Heart left ventricle (tissue), 16 donors: ENCODE results near the gene EFHD1. TPM values are rescaled to one million over a fixed set of nuclear protein-coding genes. Genes with fewer than 3 reads are reported as not detected.

Experiments used
- ATAC-seq, 4 donors: fragments of 200-7000 bp; cut with Tn5 transposase; one replicate each; pipeline ENCODE4 v1.9.1; 2020 to 2022; ENCODE audit warnings: moderate library complexity in 4 of 4, mild to moderate bottlenecking in 3 of 4, moderate number of reproducible peaks in 1 of 4
- DNase-seq, 5 donors: peaks; one replicate each; pipeline ENCODE4 v3.0.0-alpha.2; 2020
- H3K27ac ChIP-seq, 12 donors: fragments of 200-600 bp; sonication (generic) in 4 of 12; one replicate each; pipeline versions ENCODE4 v1.5.0 to v1.8.0; 2016 to 2022; ENCODE audit warnings: mild to moderate bottlenecking in 2 of 12
- H3K27me3 ChIP-seq, 9 donors: fragments of 200-600 bp; sonication (generic) in 2 of 9; one replicate each; pipeline versions ENCODE4 v1.5.1 to v1.8.0; 2016 to 2022; ENCODE audit warnings: mild to moderate bottlenecking in 3 of 9
- H3K36me3 ChIP-seq, 9 donors: fragments of 200-600 bp; sonication (generic) in 2 of 9; one replicate each; pipeline versions ENCODE4 v1.5.0 to v1.8.0; 2018 to 2022; ENCODE audit warnings: mild to moderate bottlenecking in 2 of 9
- H3K4me1 ChIP-seq, 12 donors: fragments of 200-600 bp; sonication (generic) in 4 of 12; one replicate each; pipeline versions ENCODE4 v1.5.0 to v1.8.0; 2016 to 2022; ENCODE audit warnings: mild to moderate bottlenecking in 3 of 12
- H3K4me3 ChIP-seq, 12 donors: fragments of 200-600 bp; sonication (generic) in 4 of 12; one replicate each; pipeline versions ENCODE4 v1.5.0 to v1.8.0; 2017 to 2022; ENCODE audit warnings: mild to moderate bottlenecking in 9 of 12, moderate library complexity in 4 of 12
- H3K9me3 ChIP-seq, 12 donors: fragments of 200-600 bp; sonication (generic) in 4 of 12; one replicate each; pipeline versions ENCODE4 v1.5.0 to v1.8.0; 2016 to 2022; ENCODE audit warnings: mild to moderate bottlenecking in 1 of 12
- POLR2A ChIP-seq, 2 donors: fragments of 450-650 bp; IDR thresholded peaks; one replicate each; pipeline ENCODE4 v1.6.1; 2017; ENCODE audit warnings: antibody characterized with exemption in 2 of 2, mild to moderate bottlenecking in 2 of 2, moderate library complexity in 2 of 2
- WGBS, 4 donors: extraction: QIAGEN DNeasy Blood & Tissue Kit in 2 of 4; methylation state at CpG; one replicate each; pipeline versions ENCODE4 v1.1.5 to v1.1.7; 2013 to 2018; 5-methylcytosine and 5-hydroxymethylcytosine counted together
- intact Hi-C, 10 donors: fragments of 100-400 bp; cut with DNase I; formaldehyde crosslinking; loops; one replicate each; pipeline versions ENCODE4 v1.11.1 to v1.14.2; 2022
- polyA plus RNA-seq, 2 donors: library from polyadenylated mRNA; stranded (reverse); fragments of 200-250 nt; gene quantifications; one replicate each; pipeline ENCODE4 v1.2.3, GENCODE V29; 2013
- total RNA-seq, 9 donors: library from RNA; depleted of rRNA in 2 of 9; stranded (reverse); fragments of >200 nt in 2 of 9; fragmentation: NEBNext Ultra II Directional in 3 of 9; extraction: Animal tissue kit (Norgen Biotek cat#: 25700) in 3 of 9; gene quantifications; one replicate each; pipeline versions ENCODE4 v1.1.0 to v1.2.4, GENCODE V29; 2016 to 2023
- TF ChIP-seq, protein P1 (sequence below), 12 donors: fragments of 200-600 bp; sonication (generic) in 4 of 12; IDR thresholded peaks; one replicate each; pipeline versions ENCODE4 v1.5.0 to v1.8.0; 2018 to 2022; ENCODE audit warnings: antibody characterized with exemption in 12 of 12, mild to moderate bottlenecking in 5 of 12
- donor health status: ischemic (EF 13 %, LVEDD 7.1; RV severe dilation, severe dysfunction).
- donor health status: healthy with polysubstance abuse.
- donor health status: DM: no; HTN: yes; CAD: no.
- donor health status: DM: no; HTN: no; CAD: no.
- donor health status: ischemic (EF 25% LVEDD 6.9; RV normal size, moderate dysfunction).
- donor health status: ischemic (EF 25% LVEDD 5.7; RV mildly dilated, moderate dysfunction).
- donor health status: healthy.
- donor health status: DM: yes; HTN: yes; CAD: no.
- donor health status: ischemic (EF 35%, LVEDD 5.7; RV mildly dilated, moderate dysfunction).
- donor health status: nonischemic (EF 11% LVEDD 7.7; RV severe dilation, severe dysfunction).
- donor health status: DM: yes; HTN: yes; CAD: no.
- donor health status: PGD.
- donor health status: ischemic (EF 29% LVEDD 5.4; RV normal size, mild dysfunction).
- donor health status: nonischemic (EF 23%, LVEDD 6.1; RV moderate dilation, normal function).

EFHD1 gene
- total and polyA plus RNA-seq, 11 donors: 9.0 to 44.8 (median 20.7) TPM

DNA sequence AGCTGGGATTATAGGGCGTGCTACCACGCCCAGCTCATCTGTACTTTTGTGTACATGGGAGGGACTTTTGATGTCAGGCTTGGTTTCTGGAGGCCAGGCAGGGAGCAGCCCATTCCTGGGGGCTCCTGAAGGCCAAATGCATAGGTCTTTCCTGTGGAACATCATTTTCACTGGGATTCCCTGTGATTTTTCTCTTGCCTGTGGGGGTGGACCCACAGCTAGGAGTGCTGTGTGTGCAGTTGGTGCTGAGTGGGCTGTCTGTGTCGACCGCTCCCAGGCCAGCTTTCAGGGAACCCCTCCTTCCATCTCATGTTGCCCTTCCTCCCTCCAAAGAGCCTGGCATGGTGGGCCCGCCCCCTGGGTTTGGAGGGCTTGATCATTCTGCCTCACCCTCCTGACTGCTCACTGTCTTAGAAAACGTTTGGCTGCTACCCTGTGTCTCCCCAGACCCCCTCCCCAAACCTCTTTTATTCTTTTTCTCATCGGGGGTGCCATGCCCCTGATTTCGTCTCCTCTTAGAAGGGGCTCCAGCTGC is 10.5 kb downstream of the EFHD1 start:
- no peak overlapping the region for H3K4me3 ChIP-seq
- intact Hi-C loops: no loop called here
- WGBS, 4 donors: 85 to 91% (median 88%) methylated on average over 8 of the region's 8 CpGs
- DNase-seq: no peak
- no peaks in the 10 kb centered on the region for H3K36me3 ChIP-seq
- H3K27me3 ChIP-seq: no peaks in the 10 kb centered on the region
- no peak for ATAC-seq
- no peaks in the 10 kb centered on the region for H3K9me3 ChIP-seq
- H3K4me1 ChIP-seq: peaks cover 0 to 11% (median 0%) of the 10 kb centered on the region in 12 donors
- TF ChIP-seq POLR2A (IDR thresholded peaks at IDR 0.05): no peak
- TF ChIP-seq, protein P1, sequence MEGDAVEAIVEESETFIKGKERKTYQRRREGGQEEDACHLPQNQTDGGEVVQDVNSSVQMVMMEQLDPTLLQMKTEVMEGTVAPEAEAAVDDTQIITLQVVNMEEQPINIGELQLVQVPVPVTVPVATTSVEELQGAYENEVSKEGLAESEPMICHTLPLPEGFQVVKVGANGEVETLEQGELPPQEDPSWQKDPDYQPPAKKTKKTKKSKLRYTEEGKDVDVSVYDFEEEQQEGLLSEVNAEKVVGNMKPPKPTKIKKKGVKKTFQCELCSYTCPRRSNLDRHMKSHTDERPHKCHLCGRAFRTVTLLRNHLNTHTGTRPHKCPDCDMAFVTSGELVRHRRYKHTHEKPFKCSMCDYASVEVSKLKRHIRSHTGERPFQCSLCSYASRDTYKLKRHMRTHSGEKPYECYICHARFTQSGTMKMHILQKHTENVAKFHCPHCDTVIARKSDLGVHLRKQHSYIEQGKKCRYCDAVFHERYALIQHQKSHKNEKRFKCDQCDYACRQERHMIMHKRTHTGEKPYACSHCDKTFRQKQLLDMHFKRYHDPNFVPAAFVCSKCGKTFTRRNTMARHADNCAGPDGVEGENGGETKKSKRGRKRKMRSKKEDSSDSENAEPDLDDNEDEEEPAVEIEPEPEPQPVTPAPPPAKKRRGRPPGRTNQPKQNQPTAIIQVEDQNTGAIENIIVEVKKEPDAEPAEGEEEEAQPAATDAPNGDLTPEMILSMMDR (IDR thresholded peaks at IDR 0.05): no peak
- no peak overlapping the region for H3K27ac ChIP-seq

DNA sequence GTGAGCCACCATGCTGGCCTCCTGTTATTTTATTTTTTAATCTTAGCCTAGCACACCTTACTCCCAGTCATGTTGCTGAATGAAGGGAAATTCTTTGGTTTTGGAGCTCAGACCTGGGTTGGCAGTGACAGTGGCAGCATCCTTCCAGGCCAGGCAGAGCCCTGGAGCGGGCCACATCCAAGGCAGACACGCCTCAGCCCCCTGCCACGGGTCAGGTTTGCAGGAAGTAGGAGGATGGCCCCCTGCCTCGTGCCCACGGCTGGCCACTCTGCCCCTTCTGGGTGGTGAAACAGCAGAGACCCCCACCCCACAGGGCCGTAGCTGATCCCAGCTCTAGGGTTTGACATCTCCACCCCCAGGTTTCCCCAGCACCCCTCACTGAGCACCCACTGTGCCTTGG is 11.7 kb downstream of the EFHD1 start:
- Histone ChIP-seq H3K27ac (no peak overlapping the region), H3K27me3 (no peaks in the 10 kb centered on the region), H3K4me1 (peaks cover 0 to 11% (median 0%) of the 10 kb centered on the region in 12 donors), H3K4me3 (no peak overlapping the region), H3K36me3 (no peaks in the 10 kb centered on the region), H3K9me3 (no peaks in the 10 kb centered on the region)
- intact Hi-C loops: no loop called here
- DNase-seq (no peak), ATAC-seq (no peak)
- 80 to 100% (median 92%) methylated on average over 2 to 6 of the region's 6 CpGs for WGBS, 4 donors
- no peak for TF ChIP-seq POLR2A (IDR thresholded peaks at IDR 0.05)
- TF ChIP-seq, protein P1 (IDR thresholded peaks at IDR 0.05): no peak

DNA sequence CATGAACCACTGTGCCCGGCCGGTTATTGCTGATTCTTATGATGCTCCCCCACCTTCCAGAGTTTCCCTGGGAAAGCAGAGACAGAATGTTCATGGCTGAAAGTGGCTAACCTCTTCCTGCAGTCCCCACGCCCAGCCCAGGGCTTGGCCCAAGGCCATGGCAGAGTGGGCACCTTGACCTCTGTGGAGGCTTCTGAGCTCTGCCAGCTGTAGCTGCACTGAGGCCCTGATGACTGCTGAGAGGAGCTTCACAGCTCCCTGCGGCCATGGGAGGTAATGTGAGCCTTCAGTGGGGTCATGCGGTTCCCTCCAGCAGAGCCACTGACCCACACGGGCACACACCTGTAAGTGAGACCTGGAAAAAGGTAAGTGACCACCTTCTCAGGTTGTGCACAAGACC is 13.3 kb downstream of the EFHD1 start:
- no peaks in the 10 kb centered on the region for H3K9me3 ChIP-seq
- no peaks in the 10 kb centered on the region for H3K27me3 ChIP-seq
- intact Hi-C loops: no loop called here
- DNase-seq (no peak), ATAC-seq (peak in 1 of 4 donors; percentile 10)
- peaks cover 0 to 11% (median 0%) of the 10 kb centered on the region in 12 donors for H3K4me1 ChIP-seq
- TF ChIP-seq, protein P1 (IDR thresholded peaks at IDR 0.05): no peak
- TF ChIP-seq POLR2A (IDR thresholded peaks at IDR 0.05): no peak
- H3K4me3 ChIP-seq: no peak overlapping the region
- WGBS, 4 donors: 61 to 84% (median 79%) methylated on average over 4 to 6 of the region's 6 CpGs
- H3K27ac ChIP-seq: no peak overlapping the region
- H3K36me3 ChIP-seq: no peaks in the 10 kb centered on the region

DNA sequence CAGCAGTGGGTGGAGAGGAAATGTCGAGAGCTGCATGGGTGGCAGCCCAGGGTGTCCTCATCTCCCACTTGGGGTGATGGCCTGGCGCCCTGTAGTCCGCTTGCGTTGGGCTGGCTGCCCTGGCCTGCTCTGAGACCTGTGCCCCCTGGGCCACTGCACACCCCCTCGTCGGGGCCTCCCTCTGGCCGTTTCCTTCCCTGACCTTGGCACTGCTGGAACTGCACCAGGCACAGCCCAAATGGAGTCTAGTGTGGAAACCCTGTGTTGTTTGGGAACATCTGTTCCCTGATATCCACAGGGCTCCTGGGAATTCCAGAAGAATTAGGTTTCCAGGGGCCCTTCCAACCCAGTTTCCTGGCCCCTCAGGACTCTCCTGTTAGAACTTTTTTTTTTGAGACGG is 13.9 kb downstream of the EFHD1 start:
- no peak overlapping the region for H3K27ac ChIP-seq
- peaks cover 0 to 11% (median 5%) of the 10 kb centered on the region in 12 donors for H3K4me1 ChIP-seq
- H3K27me3 ChIP-seq: no peaks in the 10 kb centered on the region
- intact Hi-C loops: no loop called here
- no peaks in the 10 kb centered on the region for H3K36me3 ChIP-seq
- H3K4me3 ChIP-seq: no peak overlapping the region
- TF ChIP-seq, protein P1 (IDR thresholded peaks at IDR 0.05): no peak
- no peak for TF ChIP-seq POLR2A (IDR thresholded peaks at IDR 0.05)
- WGBS, 4 donors: 53 to 77% (median 64%) methylated on average over 7 to 8 of the region's 8 CpGs
- ATAC-seq: peak in 3 of 4 donors; percentile 32 to 37 (median 33)
- peak in 1 of 5 donors; percentile 41 for DNase-seq
- H3K9me3 ChIP-seq: no peaks in the 10 kb centered on the region
